Mesendoderm (in vitro differentiated cells): ENCODE data around the gene ROBO1. TPM values are rescaled to one million over a fixed set of nuclear protein-coding genes. Genes with fewer than 3 reads are reported as not detected.
A peak's percentile ranks its signal among the peaks of the same experiment; 100 is the strongest.

Experiments used
- DNase-seq: peaks from one replicate; pipeline ENCODE4 v3.0.0; 2013
- H2AK5ac ChIP-seq: 2 replicates; pipeline ENCODE4 v1.6.1; 2013; ENCODE audit warnings: low read length, inconsistent platforms
- H2BK120ac ChIP-seq: 2 replicates; pipeline ENCODE4 v1.6.1; 2013; ENCODE audit warnings: low read depth, mild to moderate bottlenecking, low read length, moderate library complexity, mixed read lengths
- H2BK15ac ChIP-seq: replicated peaks from 2 replicates; pipeline ENCODE4 v1.6.1; 2013; ENCODE audit warnings: low read depth, mild to moderate bottlenecking, moderate library complexity
- H2BK5ac ChIP-seq: 2 replicates; pipeline ENCODE4 v1.6.1; 2013; ENCODE audit warnings: low read length, inconsistent platforms
- H3K18ac ChIP-seq: 2 replicates; pipeline ENCODE4 v1.6.1; 2013; ENCODE audit warnings: mild to moderate bottlenecking, low read length, mixed read lengths
- H3K23ac ChIP-seq: one replicate; pipeline ENCODE4 v1.6.1; 2013; ENCODE audit warnings: low read length
- H3K27ac ChIP-seq: 2 replicates; pipeline ENCODE4 v1.5.1; 2013; ENCODE audit warnings: low read depth, mild to moderate bottlenecking, inconsistent platforms, low read length, moderate library complexity
- H3K27me3 ChIP-seq: 2 replicates; pipeline ENCODE4 v1.6.1; 2013; ENCODE audit warnings: low read length, control low read depth, mild to moderate bottlenecking, inconsistent platforms; ENCODE audit not compliant: insufficient read depth, poor library complexity
- H3K36me3 ChIP-seq: 2 replicates; pipeline ENCODE4 v1.6.1; 2013; ENCODE audit warnings: low read length, inconsistent platforms; ENCODE audit not compliant: control insufficient read depth, insufficient read depth
- H3K4ac ChIP-seq: one replicate; pipeline ENCODE4 v1.6.1; 2013; ENCODE audit warnings: low read depth, mild to moderate bottlenecking, low read length, moderate library complexity
- H3K4me1 ChIP-seq: 2 replicates; pipeline ENCODE4 v1.6.1; 2013; ENCODE audit warnings: low read depth, low read length, inconsistent platforms; ENCODE audit not compliant: control insufficient read depth
- H3K4me2 ChIP-seq: 2 replicates; pipeline ENCODE4 v1.6.1; 2013; ENCODE audit warnings: low read length
- H3K4me3 ChIP-seq: 2 replicates; pipeline ENCODE4 v1.5.1; 2013; ENCODE audit warnings: mild to moderate bottlenecking, low read length
- H3K56ac ChIP-seq: one replicate; pipeline ENCODE4 v1.6.1; 2013; ENCODE audit warnings: low read length
- H3K79me1 ChIP-seq: 2 replicates; pipeline ENCODE4 v1.6.1; 2013; ENCODE audit warnings: low read length, inconsistent platforms
- H3K79me2 ChIP-seq: 2 replicates; pipeline ENCODE4 v1.6.1; 2013; ENCODE audit warnings: mild to moderate bottlenecking, low read length; ENCODE audit not compliant: control insufficient read depth, insufficient read depth
- H3K9ac ChIP-seq: 2 replicates; pipeline ENCODE4 v1.6.1; 2013; ENCODE audit warnings: low read length, inconsistent platforms
- H4K5ac ChIP-seq: one replicate; pipeline ENCODE4 v1.6.1; 2013; ENCODE audit warnings: low read length
- H4K8ac ChIP-seq: one replicate; pipeline ENCODE4 v1.6.1; 2013; ENCODE audit warnings: low read depth, mild to moderate bottlenecking, control low read depth, low read length, moderate library complexity
- WGBS: extraction: QIAGEN DNeasy Blood & Tissue Kit; methylation state at CpG from one replicate; pipeline ENCODE4 v1.1.7; 2013; ENCODE audit warnings: low lambda C conversion rate, missing lambda C conversion rate; ENCODE audit not compliant: insufficient coverage; ENCODE audit errors: extremely low coverage; 5-methylcytosine and 5-hydroxymethylcytosine counted together
- polyA plus RNA-seq, 2 experiments: library from polyadenylated mRNA; stranded (reverse); fragments of 200-250 nt; gene quantifications; one replicate each; pipeline ENCODE4 v1.2.3, GENCODE V29; 2013

The ROBO1 gene
- 39.2 TPM for polyA plus RNA-seq (2013, experiment 1 of 2)
- polyA plus RNA-seq (2013, experiment 2 of 2), result 41.1 TPM

- H3K9ac ChIP-seq, result no peak within 1 kb of the TSS
- H3K27me3 ChIP-seq, result peaks cover 11% of the 10 kb centered on the region
- no peak within 1 kb of the TSS for H3K27ac ChIP-seq
- H4K8ac ChIP-seq, result no peak within 1 kb of the TSS
- H3K4me2 ChIP-seq, result peak within 1 kb of the TSS; percentile 78
- H3K4me1 ChIP-seq, result no peaks in the 10 kb centered on the region
- no peak within 1 kb of the TSS for H4K5ac ChIP-seq
- no peak within 1 kb of the TSS for H3K18ac ChIP-seq
- no peak within 1 kb of the TSS for H3K23ac ChIP-seq
- H3K4me3 ChIP-seq, result no peak within 1 kb of the TSS
- no peak within 1 kb of the TSS for H2BK5ac ChIP-seq
- no peaks in the 10 kb centered on the region for H3K36me3 ChIP-seq
- DNase-seq, result peak; percentile 30
- H3K4ac ChIP-seq, result no peak within 1 kb of the TSS
- no peak within 1 kb of the TSS for H2BK120ac ChIP-seq
- H3K56ac ChIP-seq, result peak within 1 kb of the TSS; percentile 22
- H2AK5ac ChIP-seq, result no peak within 1 kb of the TSS
- H3K79me1 ChIP-seq, result no peaks in the 10 kb centered on the region
- H3K79me2 ChIP-seq, result no peaks in the 10 kb centered on the region
- no CpG with 5 or more reads among the region's 12 CpGs for WGBS
- H2BK15ac ChIP-seq, result no peak within 1 kb of the TSS
These were observed at the start of gene ROBO1 for GRCh38 chr3:79767905-79768267. Gene ROBO1, minus strand, starts transcription at chr3:79767998.

- Histone ChIP-seq H3K27me3 (no peaks in the 10 kb centered on the region), H3K27ac (no peak overlapping the region), H3K18ac (no peak overlapping the region), H3K9ac (no peak overlapping the region), H2AK5ac (no peak overlapping the region), H3K79me2 (no peaks in the 10 kb centered on the region), H2BK5ac (no peak overlapping the region), H3K4me2 (no peak overlapping the region), H3K23ac (no peak overlapping the region), H3K4me1 (no peaks in the 10 kb centered on the region), H3K56ac (no peak overlapping the region), H3K79me1 (no peaks in the 10 kb centered on the region), H4K5ac (no peak overlapping the region), H2BK15ac (no peak overlapping the region), H2BK120ac (no peak overlapping the region), H3K4ac (no peak overlapping the region), H4K8ac (no peak overlapping the region), H3K4me3 (no peak overlapping the region), H3K36me3 (no peaks in the 10 kb centered on the region)
- no CpG with 5 or more reads among the region's 3 CpGs for WGBS
- no peak for DNase-seq
These were observed 49.4 kb upstream of the ROBO1 start for GRCh38 chr3:79817224-79817623.

- Histone ChIP-seq H3K18ac (no peak overlapping the region), H3K27ac (no peak overlapping the region), H3K79me2 (no peaks in the 10 kb centered on the region), H3K56ac (no peak overlapping the region), H2BK15ac (no peak overlapping the region), H3K79me1 (no peaks in the 10 kb centered on the region), H2BK5ac (no peak overlapping the region), H3K9ac (no peak overlapping the region), H3K23ac (no peak overlapping the region), H2AK5ac (no peak overlapping the region), H3K27me3 (no peaks in the 10 kb centered on the region), H3K36me3 (no peaks in the 10 kb centered on the region), H3K4me1 (no peaks in the 10 kb centered on the region), H3K4me3 (no peak overlapping the region), H2BK120ac (no peak overlapping the region), H3K4me2 (no peak overlapping the region), H4K5ac (no peak overlapping the region), H3K4ac (no peak overlapping the region), H4K8ac (no peak overlapping the region)
- no peak for DNase-seq
These were observed 47.7 kb upstream of the ROBO1 start for GRCh38 chr3:79815478-79815877.

- DNase-seq, result no peak
- Histone ChIP-seq H3K4me2 (no peak overlapping the region), H3K18ac (no peak overlapping the region), H3K27me3 (no peaks in the 10 kb centered on the region), H3K9ac (no peak overlapping the region), H3K23ac (no peak overlapping the region), H2BK5ac (no peak overlapping the region), H2AK5ac (no peak overlapping the region), H3K27ac (no peak overlapping the region), H2BK15ac (no peak overlapping the region), H3K36me3 (no peaks in the 10 kb centered on the region), H3K79me2 (no peaks in the 10 kb centered on the region), H3K4ac (no peak overlapping the region), H2BK120ac (no peak overlapping the region), H4K5ac (no peak overlapping the region), H3K79me1 (no peaks in the 10 kb centered on the region), H3K4me1 (no peaks in the 10 kb centered on the region), H3K4me3 (no peak overlapping the region), H4K8ac (no peak overlapping the region), H3K56ac (no peak overlapping the region)
- no CpG with 5 or more reads among the region's 1 CpG for WGBS
These were observed 42.8 kb upstream of the ROBO1 start for GRCh38 chr3:79810581-79810980.

- no peak for DNase-seq
- Histone ChIP-seq H2BK120ac (no peak overlapping the region), H2AK5ac (no peak overlapping the region)
These were observed 42.3 kb upstream of the ROBO1 start for GRCh38 chr3:79810092-79810491.

GRCh38 chr3:79809106-79809505, 41.3 kb upstream of the ROBO1 start:
- H3K4me1 ChIP-seq, result no peaks in the 10 kb centered on the region
- H2BK15ac ChIP-seq, result no peak overlapping the region
- H4K5ac ChIP-seq, result no peak overlapping the region
- H3K27me3 ChIP-seq, result no peaks in the 10 kb centered on the region
- H3K79me2 ChIP-seq, result no peaks in the 10 kb centered on the region
- no peak overlapping the region for H3K4me3 ChIP-seq
- no CpG with 5 or more reads among the region's 2 CpGs for WGBS
- no peak overlapping the region for H2AK5ac ChIP-seq
- no peak overlapping the region for H3K23ac ChIP-seq
- no peak overlapping the region for H4K8ac ChIP-seq
- no peaks in the 10 kb centered on the region for H3K36me3 ChIP-seq
- H3K4me2 ChIP-seq, result no peak overlapping the region
- no peak overlapping the region for H3K56ac ChIP-seq
- no peak overlapping the region for H2BK5ac ChIP-seq
- no peak overlapping the region for H3K27ac ChIP-seq
- no peak for DNase-seq
- no peak overlapping the region for H2BK120ac ChIP-seq
- H3K4ac ChIP-seq, result no peak overlapping the region
- H3K9ac ChIP-seq, result no peak overlapping the region
- no peaks in the 10 kb centered on the region for H3K79me1 ChIP-seq
- no peak overlapping the region for H3K18ac ChIP-seq

More at GRCh38 chr3:79810092-79810491, 42.3 kb upstream of the ROBO1 start:
- H3K79me1 ChIP-seq, result no peaks in the 10 kb centered on the region
- H3K27me3 ChIP-seq, result no peaks in the 10 kb centered on the region
- no peaks in the 10 kb centered on the region for H3K36me3 ChIP-seq
- H4K8ac ChIP-seq, result no peak overlapping the region
- no peak overlapping the region for H3K56ac ChIP-seq
- H3K23ac ChIP-seq, result no peak overlapping the region
- no peak overlapping the region for H3K9ac ChIP-seq
- no peak overlapping the region for H2BK15ac ChIP-seq
- H3K27ac ChIP-seq, result no peak overlapping the region
- H3K18ac ChIP-seq, result no peak overlapping the region
- H2BK5ac ChIP-seq, result no peak overlapping the region
- no CpG with 5 or more reads among the region's 3 CpGs for whole genome bisulfite sequencing
- no peaks in the 10 kb centered on the region for H3K79me2 ChIP-seq
- no peak overlapping the region for H3K4me3 ChIP-seq
- no peak overlapping the region for H3K4me2 ChIP-seq
- H3K4me1 ChIP-seq, result no peaks in the 10 kb centered on the region
- no peak overlapping the region for H3K4ac ChIP-seq
- no peak overlapping the region for H4K5ac ChIP-seq
